Measurements from ENCODE around the gene UFSP1.

DNA sequence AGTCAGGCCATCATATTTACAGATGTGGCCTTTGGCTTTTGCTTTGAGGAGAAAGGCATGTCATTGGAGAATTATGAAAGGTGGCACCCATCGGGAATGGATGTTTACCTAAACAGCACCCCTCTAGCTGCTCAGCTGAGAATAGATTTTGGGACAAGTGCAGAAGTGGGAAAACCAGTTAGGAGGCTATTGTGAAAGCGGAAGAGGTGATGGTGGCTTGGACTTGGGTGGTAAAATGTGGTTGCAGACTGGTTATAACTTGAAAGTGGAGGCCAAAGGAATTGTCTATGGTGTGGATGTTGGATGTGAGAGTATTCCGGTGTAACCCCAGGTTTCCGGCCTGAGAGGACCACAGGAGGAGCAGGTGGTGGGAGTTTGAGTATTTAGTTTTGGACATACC, 42.2 kb downstream of the UFSP1 start:
- TF ChIP-seq, protein P1, sequence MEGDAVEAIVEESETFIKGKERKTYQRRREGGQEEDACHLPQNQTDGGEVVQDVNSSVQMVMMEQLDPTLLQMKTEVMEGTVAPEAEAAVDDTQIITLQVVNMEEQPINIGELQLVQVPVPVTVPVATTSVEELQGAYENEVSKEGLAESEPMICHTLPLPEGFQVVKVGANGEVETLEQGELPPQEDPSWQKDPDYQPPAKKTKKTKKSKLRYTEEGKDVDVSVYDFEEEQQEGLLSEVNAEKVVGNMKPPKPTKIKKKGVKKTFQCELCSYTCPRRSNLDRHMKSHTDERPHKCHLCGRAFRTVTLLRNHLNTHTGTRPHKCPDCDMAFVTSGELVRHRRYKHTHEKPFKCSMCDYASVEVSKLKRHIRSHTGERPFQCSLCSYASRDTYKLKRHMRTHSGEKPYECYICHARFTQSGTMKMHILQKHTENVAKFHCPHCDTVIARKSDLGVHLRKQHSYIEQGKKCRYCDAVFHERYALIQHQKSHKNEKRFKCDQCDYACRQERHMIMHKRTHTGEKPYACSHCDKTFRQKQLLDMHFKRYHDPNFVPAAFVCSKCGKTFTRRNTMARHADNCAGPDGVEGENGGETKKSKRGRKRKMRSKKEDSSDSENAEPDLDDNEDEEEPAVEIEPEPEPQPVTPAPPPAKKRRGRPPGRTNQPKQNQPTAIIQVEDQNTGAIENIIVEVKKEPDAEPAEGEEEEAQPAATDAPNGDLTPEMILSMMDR (conservative IDR thresholded peaks at IDR 0.05 in 1 of 2, IDR thresholded peaks at IDR 0.05 in 1 of 2; ENCODE audit: extremely low read depth in 1 of 2, insufficient read depth in 1 of 2, low read depth in 1 of 2, low read length in 2 of 2): no peak
- TF ChIP-seq EZH2 (IDR thresholded peaks at IDR 0.05; ENCODE audit: borderline replicate concordance, low read length): no peak

Measured in mammary epithelial cell (primary cell).